GM12864 (cell line): ENCODE measurements around the gene DLGAP1.
A peak's percentile ranks its signal among the peaks of the same experiment; 100 is the strongest.
"Not testable (repeated sequence)": the region's sequence is repeated elsewhere in the genome, so short reads cannot be mapped to it uniquely, and the experiment has no call there.

Experiments used
- DNase-seq: peaks from one replicate; pipeline ENCODE4 v3.0.0-alpha.2; 2011; ENCODE audit warnings: low read depth
- H3K4me3 ChIP-seq: 2 replicates; pipeline ENCODE4 v1.5.1; 2011; ENCODE audit warnings: mild to moderate bottlenecking, low read depth, low read length, control low read depth
- CTCF ChIP-seq: IDR thresholded peaks from 2 replicates; pipeline ENCODE4 v1.5.1; 2011; ENCODE audit warnings: low read depth, mild to moderate bottlenecking, moderate library complexity, low read length, control low read depth, inconsistent platforms; ENCODE audit errors: missing control alignments

Gene DLGAP1

DNA sequence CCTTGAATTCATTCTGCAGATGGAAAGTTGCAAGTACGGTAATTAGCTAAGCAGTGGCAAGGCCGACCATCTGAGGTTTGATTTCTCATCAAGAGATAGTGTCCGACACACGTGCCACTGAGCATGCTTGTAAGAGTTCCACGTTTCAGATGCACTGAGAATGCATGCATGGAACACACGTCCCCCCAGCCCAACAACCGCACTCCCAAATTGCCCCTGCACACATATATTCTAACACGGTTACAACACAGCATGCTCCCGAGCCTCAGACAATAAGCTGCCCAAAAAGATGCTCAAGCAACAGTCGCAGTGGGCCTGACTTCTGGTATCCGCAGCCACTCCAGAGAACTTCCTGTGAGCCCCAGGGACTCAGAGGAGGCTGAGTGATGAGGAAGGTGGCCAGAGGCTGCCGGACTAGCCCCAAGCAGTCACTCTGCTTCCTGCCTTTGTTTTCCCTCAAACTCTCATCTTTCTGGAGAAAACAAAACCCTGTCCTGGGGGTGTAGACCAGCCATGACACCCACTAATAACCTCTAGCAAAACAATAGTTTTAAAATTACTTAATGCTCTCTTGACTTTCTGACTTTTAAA is 801.2 kb downstream of the DLGAP1 start:
- TF ChIP-seq CTCF, result no peak
- DNase-seq, result no peak
- H3K4me3 ChIP-seq, result no peak overlapping the region

DNA sequence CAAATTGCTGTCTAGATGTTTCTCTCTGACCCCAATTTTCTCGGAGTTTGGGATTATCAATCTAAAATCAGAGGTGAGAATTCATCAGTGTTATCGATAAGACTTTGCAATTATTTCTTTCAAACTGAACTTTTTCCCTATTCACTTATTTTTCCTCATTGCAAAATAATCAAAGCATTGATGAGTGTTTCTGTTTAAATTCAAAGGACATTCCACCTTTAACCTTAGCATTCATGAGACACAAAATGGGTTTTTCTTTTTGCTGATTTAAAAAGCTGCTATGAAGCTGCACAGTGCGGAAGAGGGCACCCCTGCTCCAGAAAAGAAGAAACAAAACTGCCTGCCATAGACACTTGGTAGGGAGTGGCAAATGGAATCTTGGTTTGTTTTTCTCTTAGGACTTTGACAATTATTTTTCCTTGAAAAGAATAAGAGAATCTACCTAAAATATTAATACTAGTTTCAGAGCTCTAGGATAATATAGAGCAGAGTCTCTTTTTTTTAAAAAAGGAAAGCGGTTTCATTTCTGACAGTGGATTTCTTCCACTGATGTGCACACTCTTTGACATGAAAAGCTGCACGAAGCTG is 801.8 kb downstream of the DLGAP1 start:
- no peak for DNase-seq
- no peak overlapping the region for H3K4me3 ChIP-seq
- TF ChIP-seq CTCF, result no peak

GRCh38 chr18:3652380-3653262 is 802.5 kb downstream of the DLGAP1 start:
- peak; percentile 5 for DNase-seq
- no peak for TF ChIP-seq CTCF
- no peak overlapping the region for H3K4me3 ChIP-seq

GRCh38 chr18:3651266-3651665 is 803.8 kb downstream of the DLGAP1 start:
- H3K4me3 ChIP-seq, result no peak overlapping the region
- TF ChIP-seq CTCF, result no peak
- no peak for DNase-seq

DNA sequence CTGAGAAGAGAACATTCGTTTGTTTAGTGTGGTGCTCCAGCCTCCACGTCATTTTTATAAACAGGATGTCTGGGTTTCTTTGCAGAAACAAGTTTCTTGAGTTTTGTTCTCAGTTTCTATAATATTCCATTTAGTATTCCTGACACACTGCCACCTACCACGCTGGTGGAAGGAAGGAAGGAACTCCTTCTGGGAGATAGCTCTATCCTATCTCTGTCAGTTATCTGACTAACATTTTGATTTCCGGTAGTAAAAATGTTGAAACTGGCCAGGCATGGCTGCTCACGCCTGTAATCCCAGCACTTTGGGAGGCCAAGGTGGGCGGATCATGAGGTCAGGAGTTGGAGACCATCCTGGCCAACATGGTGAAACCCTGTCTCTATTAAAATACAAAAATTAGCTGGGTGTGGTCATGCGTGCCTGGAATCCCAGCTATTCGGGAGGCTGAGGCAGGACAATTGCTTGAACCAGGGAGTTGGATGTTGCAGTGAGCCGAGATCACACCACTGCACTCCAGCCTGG is 804.5 kb downstream of the DLGAP1 start:
- not testable (repeated sequence) for H3K4me3 ChIP-seq, DNase-seq

GRCh38 chr18:3649633-3650426 is 805.3 kb downstream of the DLGAP1 start:
- DNase-seq, result no peak
- no peak for TF ChIP-seq CTCF
- no peak overlapping the region for H3K4me3 ChIP-seq
